Karpas-422 (cell line): ENCODE measurements around the gene DNAJC19. TPM values are rescaled to one million over a fixed set of nuclear protein-coding genes. Genes with fewer than 3 reads are reported as not detected.

Source experiments
- DNase-seq: peaks from one replicate; pipeline ENCODE4 v3.0.0-alpha.2; 2015
- H2AFZ ChIP-seq: fragments of 200-600 bp; sonication (generic); 2 replicates; pipeline ENCODE4 v1.6.1; 2014; ENCODE audit warnings: antibody characterized with exemption, low read length, mixed read lengths
- H3K27ac ChIP-seq: fragments of 200-600 bp; sonication (generic); 2 replicates; pipeline ENCODE4 v1.5.1; 2014; ENCODE audit warnings: mild to moderate bottlenecking, low read length, moderate library complexity
- H3K27me3 ChIP-seq: fragments of 200-600 bp; sonication (generic); 2 replicates; pipeline ENCODE4 v1.6.1; 2014; ENCODE audit warnings: low read length, mixed read lengths
- H3K36me3 ChIP-seq: fragments of 200-600 bp; sonication (generic); 2 replicates; pipeline ENCODE4 v1.6.1; 2014; ENCODE audit warnings: low read length, mixed read lengths; ENCODE audit not compliant: insufficient read depth
- H3K4me1 ChIP-seq: fragments of 200-600 bp; sonication (generic); 2 replicates; pipeline ENCODE4 v1.6.1; 2014; ENCODE audit warnings: mild to moderate bottlenecking, low read length, mixed read lengths
- H3K4me2 ChIP-seq: fragments of 200-600 bp; sonication (generic); 2 replicates; pipeline ENCODE4 v1.6.1; 2014; ENCODE audit warnings: low read length, low read depth, mild to moderate bottlenecking; ENCODE audit not compliant: poor library complexity, severe bottlenecking
- H3K4me3 ChIP-seq: fragments of 200-600 bp; sonication (generic); 2 replicates; pipeline ENCODE4 v1.5.1; 2014; ENCODE audit warnings: mild to moderate bottlenecking, antibody characterized with exemption, low read length, mixed read lengths
- H3K79me2 ChIP-seq: fragments of 200-600 bp; sonication (generic); 2 replicates; pipeline ENCODE4 v1.6.1; 2014; ENCODE audit warnings: mild to moderate bottlenecking, low read length, mixed read lengths
- H3K9ac ChIP-seq: fragments of 200-600 bp; sonication (generic); 2 replicates; pipeline ENCODE4 v1.6.0; 2014; ENCODE audit warnings: low read length
- H3K9me2 ChIP-seq: fragments of 200-600 bp; sonication (generic), shearing (Covaris generic); replicated peaks from 2 replicates; pipeline ENCODE4 v1.6.0; 2014; ENCODE audit warnings: mild to moderate bottlenecking, low read length, moderate library complexity; ENCODE audit not compliant: insufficient read depth
- H3K9me3 ChIP-seq: fragments of 300-700, 200-600 bp; sonication (generic); 2 replicates; pipeline ENCODE4 v1.6.1; 2014; ENCODE audit warnings: low read length, mixed read lengths
- H4K20me1 ChIP-seq: fragments of 200-600 bp; sonication (generic); 2 replicates; pipeline ENCODE4 v1.6.1; 2014; ENCODE audit warnings: mild to moderate bottlenecking, antibody characterized with exemption, low read length, low read depth; ENCODE audit not compliant: insufficient read depth
- total RNA-seq: library from RNA; depleted of rRNA; stranded (reverse); fragments of >200 nt; shearing (Covaris generic); gene quantifications from 2 replicates; pipeline ENCODE4 v1.2.3, GENCODE V29; 2014; ENCODE audit warnings: low replicate concordance; rRNA removed

The DNAJC19 gene
- total RNA-seq = 78.3 and 132 TPM in 2 replicates

- H2AFZ ChIP-seq = peak within 1 kb of the TSS; percentile 87
- peaks cover 24% of the 10 kb centered on the region for H3K4me1 ChIP-seq
- H3K27ac ChIP-seq = peak within 1 kb of the TSS; percentile 35
- H3K79me2 ChIP-seq = peaks cover 27% of the 10 kb centered on the region
- H3K4me3 ChIP-seq = peak within 1 kb of the TSS; percentile 76
- peak within 1 kb of the TSS; percentile 85 for H3K9ac ChIP-seq
- H3K27me3 ChIP-seq = no peaks in the 10 kb centered on the region
- no peaks in the 10 kb centered on the region for H4K20me1 ChIP-seq
- DNase-seq = peak; percentile 98
- H3K9me3 ChIP-seq = no peaks in the 10 kb centered on the region
- H3K9me2 ChIP-seq = no peaks in the 10 kb centered on the region
- peaks cover 14% of the 10 kb centered on the region; the same call in 1 of the 2 replicates for H3K36me3 ChIP-seq
- peak within 1 kb of the TSS; percentile 90 for H3K4me2 ChIP-seq
Measured at GRCh38 chr3:180989291-180990163, at the start of gene DNAJC19. DNAJC19 (minus strand) TSS chr3:180989736; CDS start chr3:180989602, 134 bp downstream.

GRCh38 chr3:181030948-181031347 is 41.4 kb upstream of the DNAJC19 start:
- H3K4me1 ChIP-seq = no peaks in the 10 kb centered on the region
- no peaks in the 10 kb centered on the region for H3K9me2 ChIP-seq
- no peak overlapping the region for H3K4me2 ChIP-seq
- no peak overlapping the region for H3K9ac ChIP-seq
- no peaks in the 10 kb centered on the region for H3K27me3 ChIP-seq
- no peaks in the 10 kb centered on the region for H3K79me2 ChIP-seq
- no peaks in the 10 kb centered on the region; the same call in 1 of the 2 replicates for H3K9me3 ChIP-seq
- no peak overlapping the region for H3K4me3 ChIP-seq
- DNase-seq = no peak
- no peaks in the 10 kb centered on the region for H4K20me1 ChIP-seq
- H3K27ac ChIP-seq = no peak overlapping the region
- H2AFZ ChIP-seq = no peak overlapping the region
- H3K36me3 ChIP-seq = no peaks in the 10 kb centered on the region

DNA sequence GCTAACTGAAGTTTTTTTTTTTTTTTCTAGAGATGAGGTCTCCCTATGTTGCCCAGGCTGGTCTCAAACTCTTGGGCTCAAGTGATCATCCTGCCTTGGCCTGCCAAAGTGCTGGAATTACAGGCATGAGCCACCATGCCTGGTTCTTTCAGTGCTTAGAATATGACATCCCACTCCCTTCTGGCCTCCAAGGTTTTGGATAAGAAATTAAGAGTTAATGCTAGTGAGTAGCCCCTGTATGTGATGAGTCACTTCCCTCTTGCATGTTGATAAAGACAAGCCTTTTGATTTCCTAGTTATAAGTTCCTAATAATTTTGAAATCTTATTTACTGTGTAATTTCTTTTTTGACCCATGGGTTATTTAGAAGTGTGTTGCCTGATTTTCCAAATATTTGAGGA is 35.7 kb upstream of the DNAJC19 start:
- no peak overlapping the region for H3K9ac ChIP-seq
- no peak overlapping the region for H3K4me3 ChIP-seq
- H4K20me1 ChIP-seq = no peaks in the 10 kb centered on the region
- no peaks in the 10 kb centered on the region for H3K27me3 ChIP-seq
- H3K9me3 ChIP-seq = no peaks in the 10 kb centered on the region; the same call in 1 of the 2 replicates
- no peak overlapping the region for H2AFZ ChIP-seq
- no peak for DNase-seq
- H3K27ac ChIP-seq = no peak overlapping the region
- H3K4me2 ChIP-seq = no peak overlapping the region
- H3K36me3 ChIP-seq = no peaks in the 10 kb centered on the region
- H3K9me2 ChIP-seq = no peaks in the 10 kb centered on the region
- H3K79me2 ChIP-seq = no peaks in the 10 kb centered on the region
- H3K4me1 ChIP-seq = no peaks in the 10 kb centered on the region

- Histone ChIP-seq H3K36me3 (no peaks in the 10 kb centered on the region), H3K4me2 (no peak overlapping the region), H2AFZ (no peak overlapping the region), H4K20me1 (no peaks in the 10 kb centered on the region), H3K79me2 (no peaks in the 10 kb centered on the region), H3K9me3 (no peaks in the 10 kb centered on the region), H3K9ac (no peak overlapping the region), H3K9me2 (no peaks in the 10 kb centered on the region), H3K27ac (no peak overlapping the region), H3K4me1 (no peaks in the 10 kb centered on the region), H3K4me3 (no peak overlapping the region), H3K27me3 (no peaks in the 10 kb centered on the region)
- no peak for DNase-seq
Measured at GRCh38 chr3:181017690-181018089, 28.2 kb upstream of the DNAJC19 start.

DNA sequence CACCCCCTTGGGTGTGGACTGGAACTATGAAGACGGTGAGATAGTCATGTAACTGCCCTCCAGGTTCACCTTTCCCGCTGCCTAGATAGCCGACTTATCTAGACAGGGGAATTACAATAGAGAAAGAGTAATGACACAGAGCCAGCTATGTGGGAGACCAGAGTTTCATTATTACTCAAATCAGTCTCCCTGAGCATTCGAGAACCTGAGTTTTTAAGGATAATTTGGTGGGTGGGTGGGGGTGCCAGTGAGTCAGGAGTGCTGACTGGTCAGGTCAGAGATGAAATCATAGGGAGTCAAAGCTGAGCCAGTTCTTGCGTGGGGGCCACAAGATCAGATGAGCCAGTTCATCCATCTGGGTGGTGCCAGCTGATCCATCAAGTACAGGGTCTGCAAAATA is 19.7 kb upstream of the DNAJC19 start:
- Histone ChIP-seq H3K4me1 (no peaks in the 10 kb centered on the region), H2AFZ (no peak overlapping the region), H3K79me2 (no peaks in the 10 kb centered on the region), H3K9me3 (no peaks in the 10 kb centered on the region), H3K4me3 (no peak overlapping the region), H3K4me2 (no peak overlapping the region), H3K27me3 (no peaks in the 10 kb centered on the region), H3K36me3 (no peaks in the 10 kb centered on the region), H3K9ac (no peak overlapping the region), H3K9me2 (no peaks in the 10 kb centered on the region), H4K20me1 (no peaks in the 10 kb centered on the region), H3K27ac (no peak overlapping the region)
- no peak for DNase-seq

DNA sequence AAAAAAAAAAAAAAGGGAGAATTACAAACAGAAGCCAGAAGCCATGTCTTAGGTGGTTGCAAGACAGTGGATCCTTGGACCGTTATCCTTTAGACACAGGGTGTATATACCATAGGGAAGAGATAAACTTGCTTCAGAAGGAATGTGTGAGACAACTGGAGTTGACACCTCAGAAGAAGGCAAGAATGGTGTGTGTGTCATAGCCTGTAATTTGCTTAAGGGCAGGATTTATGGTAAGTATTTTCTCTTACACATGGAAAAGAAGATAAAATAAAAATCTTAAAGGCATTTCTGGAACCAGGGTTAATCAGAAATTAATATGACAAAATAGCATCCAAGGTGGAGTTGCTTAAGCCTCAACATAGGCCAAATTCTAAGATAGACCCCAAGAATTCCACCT is 19.3 kb upstream of the DNAJC19 start:
- H4K20me1 ChIP-seq = no peaks in the 10 kb centered on the region
- no peaks in the 10 kb centered on the region for H3K79me2 ChIP-seq
- no peak overlapping the region for H3K4me2 ChIP-seq
- H3K9me2 ChIP-seq = no peaks in the 10 kb centered on the region
- no peak overlapping the region for H3K4me3 ChIP-seq
- H3K4me1 ChIP-seq = no peaks in the 10 kb centered on the region
- DNase-seq = no peak
- no peak overlapping the region for H3K27ac ChIP-seq
- no peaks in the 10 kb centered on the region for H3K27me3 ChIP-seq
- H3K9ac ChIP-seq = no peak overlapping the region
- H2AFZ ChIP-seq = no peak overlapping the region
- no peaks in the 10 kb centered on the region for H3K9me3 ChIP-seq
- no peaks in the 10 kb centered on the region for H3K36me3 ChIP-seq

DNA sequence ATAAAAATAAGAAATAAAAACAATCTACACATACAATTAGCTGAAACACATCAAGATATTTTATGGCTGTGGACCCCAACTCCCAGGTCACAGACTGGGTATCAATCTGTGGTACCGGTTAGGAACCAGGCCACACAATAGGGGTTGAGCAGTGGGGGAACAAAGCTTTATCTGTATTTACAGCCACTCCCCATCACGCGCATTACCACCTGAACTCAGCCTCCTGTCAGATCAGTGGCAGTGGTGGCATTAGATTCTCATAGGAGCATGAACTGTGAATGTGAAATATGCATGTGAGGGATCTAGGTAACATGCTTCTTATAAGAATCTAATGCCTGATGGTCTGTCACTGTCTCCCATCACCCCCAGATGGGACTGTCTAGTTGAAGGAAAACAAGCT is 17.7 kb upstream of the DNAJC19 start:
- Histone ChIP-seq H3K4me1 (no peaks in the 10 kb centered on the region), H3K36me3 (no peaks in the 10 kb centered on the region), H3K9ac (no peak overlapping the region), H3K4me2 (no peak overlapping the region), H3K9me2 (no peaks in the 10 kb centered on the region), H3K27ac (no peak overlapping the region), H2AFZ (no peak overlapping the region), H3K79me2 (no peaks in the 10 kb centered on the region), H4K20me1 (no peaks in the 10 kb centered on the region), H3K4me3 (no peak overlapping the region), H3K27me3 (no peaks in the 10 kb centered on the region), H3K9me3 (no peaks in the 10 kb centered on the region)
- DNase-seq = no peak

DNA sequence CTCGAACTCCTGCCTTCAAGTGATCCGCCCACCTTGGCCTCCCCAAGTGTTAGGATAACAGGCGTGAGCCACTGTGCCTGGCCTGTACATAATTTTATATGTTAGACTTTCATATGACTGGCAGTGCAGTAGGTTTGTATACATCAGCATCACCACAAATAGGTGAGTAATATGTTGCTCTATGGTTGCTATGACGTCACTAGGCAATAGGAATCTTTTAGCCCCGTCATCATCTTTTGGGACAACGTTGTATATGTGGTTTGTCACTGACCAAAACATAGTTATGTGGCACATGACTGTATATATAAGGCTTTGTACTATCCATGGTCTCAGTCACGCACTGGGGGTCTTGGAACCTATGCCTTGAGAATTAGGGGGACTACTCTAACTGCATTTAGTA is 17.0 kb upstream of the DNAJC19 start:
- Histone ChIP-seq H3K4me3 (no peak overlapping the region), H3K4me1 (no peaks in the 10 kb centered on the region), H3K9me3 (no peaks in the 10 kb centered on the region), H3K9me2 (no peaks in the 10 kb centered on the region), H2AFZ (no peak overlapping the region), H3K4me2 (no peak overlapping the region), H4K20me1 (no peaks in the 10 kb centered on the region), H3K27me3 (no peaks in the 10 kb centered on the region), H3K9ac (no peak overlapping the region), H3K36me3 (no peaks in the 10 kb centered on the region), H3K79me2 (no peaks in the 10 kb centered on the region), H3K27ac (no peak overlapping the region)
- DNase-seq = no peak
